HepG2 (cell line): Measurements from ENCODE around the gene PHACTR3. TPM values are rescaled to one million over a fixed set of nuclear protein-coding genes. Genes with fewer than 3 reads are reported as not detected.

Experiments used
- ATAC-seq: fragments of 200-7000 bp; cut with Tn5 transposase; 3 replicates; pipeline ENCODE4 v1.9.1; 2020; ENCODE audit warnings: mild to moderate bottlenecking, moderate library complexity
- BruUV-seq: library from RNA; stranded (reverse); fragments of 400-500 nt; replicated peaks from 2 replicates; lab custom pipeline; 2021; lab: Mats Ljungman, UMichigan
- CTCF ChIA-PET: fragments of 300-600 bp; formaldehyde crosslinking; extraction: SDS; loops from one replicate; lab custom pipeline; 2021; ENCODE audit warnings: low total read pairs, inconsistent platforms, low intra/inter-chr PET ratio; lab: Yijun Ruan, JAX
- POLR2A ChIA-PET: fragments of 350-600 bp; sonication (Branson Sonifier 250); formaldehyde crosslinking; loops from one replicate; lab custom pipeline; 2020; ENCODE audit warnings: antibody characterized with exemption, inconsistent platforms; lab: Yijun Ruan, JAX
- DNase-seq: peaks from one replicate; pipeline ENCODE4 v3.0.0-alpha.2; 2015; ENCODE audit warnings: low spot score
- FAIRE-seq: peaks from 3 replicates; lab custom pipeline; 2011; peaks lifted over from hg19 to GRCh38; lab: Jason Lieb, UNC
- H2AFZ ChIP-seq: one replicate; pipeline ENCODE4 v1.6.1; 2011; ENCODE audit warnings: low read length, inconsistent platforms
- H3K27ac ChIP-seq: fragments of 300-600 bp; 3 replicates; pipeline ENCODE4 v1.8.0; 2011; ENCODE audit warnings: mixed run types, mild to moderate bottlenecking, mixed read lengths, low read length, inconsistent platforms; ENCODE audit not compliant: insufficient read depth; ENCODE audit errors: extremely low read length
- H3K27me3 ChIP-seq, 2 experiments: fragments of 200-600 bp in 1 of 2; 2 replicates in 1 of 2; 3 replicates in 1 of 2; pipeline versions ENCODE4 v1.6.0 to v1.8.0; 2011; ENCODE audit warnings: low read length in 2 of 2, mild to moderate bottlenecking in 2 of 2, moderate library complexity in 2 of 2, inconsistent platforms in 1 of 2; ENCODE audit not compliant: insufficient read depth in 2 of 2, control insufficient read depth in 1 of 2
- H3K36me3 ChIP-seq, 2 experiments: fragments of 200-600 bp in 1 of 2; replicated peaks in 1 of 2; 2 replicates in 1 of 2; 3 replicates in 1 of 2; pipeline versions ENCODE4 v1.5.1 to v1.8.0; 2011; ENCODE audit warnings: low read length in 2 of 2, inconsistent platforms in 1 of 2; ENCODE audit not compliant: insufficient read depth in 2 of 2, control insufficient read depth in 1 of 2
- H3K4me1 ChIP-seq: 2 replicates; pipeline ENCODE4 v1.5.1; 2012; ENCODE audit warnings: low read length, inconsistent platforms; ENCODE audit not compliant: insufficient read depth
- H3K4me2 ChIP-seq: 2 replicates; pipeline ENCODE4 v1.6.0; 2011; ENCODE audit warnings: low read depth, low read length, inconsistent platforms
- H3K4me3 ChIP-seq, 3 experiments: fragments of 200-600 bp in 1 of 3; sonication (generic), shearing (Covaris generic) in 1 of 3; replicated peaks in 1 of 3; 2 replicates each; pipeline ENCODE4 v1.5.1; 2011 to 2016; ENCODE audit warnings: low read length in 3 of 3, inconsistent platforms in 2 of 3, low read depth in 2 of 3, mild to moderate bottlenecking in 2 of 3, control low read depth in 1 of 3, mixed read lengths in 1 of 3; ENCODE audit not compliant: insufficient read depth in 1 of 3
- H3K79me2 ChIP-seq: one replicate; pipeline ENCODE4 v1.6.1; 2011; ENCODE audit warnings: low read length, inconsistent platforms; ENCODE audit not compliant: insufficient read depth
- H3K9ac ChIP-seq: 2 replicates; pipeline ENCODE4 v1.6.0; 2011; ENCODE audit warnings: mild to moderate bottlenecking, low read depth, low read length, inconsistent platforms; ENCODE audit not compliant: insufficient read depth
- H3K9me3 ChIP-seq: 2 replicates; pipeline ENCODE4 v1.5.1; 2012; ENCODE audit warnings: mild to moderate bottlenecking, low read length
- H4K20me1 ChIP-seq: 2 replicates; pipeline ENCODE4 v1.6.0; 2011; ENCODE audit warnings: inconsistent platforms, mild to moderate bottlenecking, low read length, moderate library complexity; ENCODE audit not compliant: insufficient read depth
- EHMT2 ChIP-seq: fragments of 200-600 bp; sonication (generic); IDR thresholded peaks from 2 replicates; pipeline ENCODE4 v1.7.0; 2017; ENCODE audit warnings: antibody characterized with exemption, low read depth, low read length, borderline replicate concordance
- FIP1L1 ChIP-seq: fragments of 200-400 bp; formaldehyde crosslinking; IDR thresholded peaks from 2 replicates; pipeline ENCODE4 v1.6.1; 2018; ENCODE audit warnings: low read depth, mild to moderate bottlenecking, low read length, moderate library complexity, borderline replicate concordance; ENCODE audit not compliant: insufficient read depth
- HCFC1 ChIP-seq: fragments of 150-350 bp; IDR thresholded peaks from 2 replicates; pipeline ENCODE4 v1.6.1; 2014; ENCODE audit warnings: low read depth, low read length
- KDM5A ChIP-seq: fragments of 200-600 bp; sonication (generic); IDR thresholded peaks from 2 replicates; pipeline ENCODE4 v1.7.0; 2018; ENCODE audit warnings: antibody characterized with exemption, mild to moderate bottlenecking, low read length, borderline replicate concordance
- NFIB ChIP-seq: sonication (generic); formaldehyde crosslinking; IDR thresholded peaks from 2 replicates; pipeline ENCODE4 v1.9.0; 2021; ENCODE audit warnings: missing genetic modification reagents, mild to moderate bottlenecking, borderline replicate concordance
- NFYC ChIP-seq: IDR thresholded peaks from 2 replicates; pipeline ENCODE4 v1.6.1; 2016; ENCODE audit warnings: missing genetic modification reagents, missing compliant biosample characterization
- TGIF2 ChIP-seq: IDR thresholded peaks from 2 replicates; pipeline ENCODE4 v1.6.1; 2016; ENCODE audit warnings: control low read depth, missing compliant biosample characterization
- ZNF12 ChIP-seq: sonication (generic); formaldehyde crosslinking; IDR thresholded peaks from 2 replicates; pipeline ENCODE4 v1.5.0; 2020; ENCODE audit warnings: missing genetic modification reagents
- ZNF142 ChIP-seq: sonication (generic); formaldehyde crosslinking; IDR thresholded peaks from 2 replicates; pipeline ENCODE4 v1.4.0; 2020; ENCODE audit warnings: missing genetic modification reagents
- ZNF432 ChIP-seq: sonication (generic); formaldehyde crosslinking; IDR thresholded peaks from 2 replicates; pipeline ENCODE4 v1.5.0; 2020; ENCODE audit warnings: missing genetic modification reagents, mild to moderate bottlenecking, borderline replicate concordance
- WGBS: methylation state at CpG from one replicate; pipeline ENCODE4 v1.1.6; 2017; ENCODE audit warnings: low lambda C conversion rate; 5-methylcytosine and 5-hydroxymethylcytosine counted together
- in situ Hi-C: cut with HindIII; loops from 2 replicates; pipeline ENCODE4 v1.10.0; 2017; ENCODE audit warnings: low pct_unique_long_range_greater_than_20kb; ENCODE audit not compliant: extremely low pct_ligation_motif_present
- intact Hi-C: fragments of 100-400 bp; cut with micrococcal nuclease; formaldehyde crosslinking; loops from one replicate; pipeline ENCODE4 v1.10.0; 2022; ENCODE audit not compliant: unreplicated experiment
- polyA plus RNA-seq, 8 experiments: library from polyadenylated mRNA; depleted of rRNA in 3 of 8; stranded (reverse) in 7 of 8; unstranded in 1 of 8; fragments of >200 nt; fragmentation: Illumina TruSeq in 4 of 8; extraction: Trizol in 4 of 8; gene quantifications; 2 replicates each; pipeline versions ENCODE4 v1.2.1 to v1.2.3, GENCODE V29; 2011 to 2016; ENCODE audit warnings: low read depth in 4 of 8, missing spikeins in 1 of 8, mixed read lengths in 1 of 8; ENCODE audit not compliant: insufficient read depth in 1 of 8
- total RNA-seq, 5 experiments: library from RNA; depleted of rRNA; stranded (reverse); fragments of >200 nt; fragmentation: Illumina TruSeq; extraction: Trizol; gene quantifications; 2 replicates each; pipeline ENCODE4 v1.2.3, GENCODE V29; 2016; ENCODE audit warnings: low read depth in 1 of 5

Gene PHACTR3
- total and polyA plus RNA-seq, 2 of the 13 experiments (the other 11 are each of a cell fraction or from before 2014, with no cell fraction given) = not detected

- TF ChIP-seq ZNF142 (no peak), TGIF2 (CRISPR knock-in tag) (no peak), NFIB (CRISPR knock-in tag) (no peak)
Measured at GRCh38 chr20:59772373-59772705, 168.0 kb downstream of the PHACTR3 start (continued).

GRCh38 chr20:59772931-59773913 lies 168.9 kb downstream of the PHACTR3 start:
- no peaks in the 10 kb centered on the region for H3K79me2 ChIP-seq
- BruUV-seq = no TSS peak
- intact Hi-C loops = no loop called here
- FAIRE-seq = no peak
- no peak overlapping the region for H2AFZ ChIP-seq
- no peaks in the 10 kb centered on the region for H3K4me1 ChIP-seq
- H3K27me3 ChIP-seq = peaks cover 3 to 16% of the 10 kb centered on the region in 2 experiments; a peak in 2 of 5 replicates
- no peak for ATAC-seq
- WGBS = 20% methylated on average over 20 of the region's 21 CpGs
- no peak overlapping the region for H3K4me3 ChIP-seq
- in situ Hi-C loops = no loop called here
- ChIA-PET POLR2A (no interaction called here), CTCF (no interaction called here)
- no peak for DNase-seq
- no peaks in the 10 kb centered on the region for H3K9me3 ChIP-seq
- no peak overlapping the region for H3K9ac ChIP-seq
- no peak overlapping the region for H3K27ac ChIP-seq
- TF ChIP-seq HCFC1 = no peak
- TF ChIP-seq NFYC (CRISPR knock-in tag) = no peak
- no peak for TF ChIP-seq FIP1L1
- TF ChIP-seq ZNF12 (CRISPR knock-in tag) = no peak
- TF ChIP-seq ZNF432 (CRISPR knock-in tag) = no peak
- TF ChIP-seq KDM5A = no peak
- no peak for TF ChIP-seq EHMT2
- no peaks in the 10 kb centered on the region for H3K36me3 ChIP-seq
- H4K20me1 ChIP-seq = no peaks in the 10 kb centered on the region; the same call in 1 of the 2 replicates
- H3K4me2 ChIP-seq = no peak overlapping the region
